Ectodermal cell (in vitro differentiated cells): Measurements from ENCODE around the gene DGKD.

Experiments used
- H3K27ac ChIP-seq: 2 replicates; pipeline ENCODE4 v1.7.0; 2013; ENCODE audit warnings: mild to moderate bottlenecking, low read depth, low read length; ENCODE audit not compliant: insufficient read depth, poor library complexity, severe bottlenecking
- H3K27me3 ChIP-seq: 2 replicates; pipeline ENCODE4 v1.7.0; 2013; ENCODE audit warnings: mild to moderate bottlenecking, low read length; ENCODE audit not compliant: insufficient read depth, control insufficient read depth, poor library complexity, severe bottlenecking
- H3K36me3 ChIP-seq: one replicate; pipeline ENCODE4 v1.7.0; 2013; ENCODE audit warnings: low read length; ENCODE audit not compliant: control insufficient read depth, insufficient read depth
- H3K4me1 ChIP-seq: one replicate; pipeline ENCODE4 v1.7.0; 2013; ENCODE audit warnings: low read length; ENCODE audit not compliant: control insufficient read depth, insufficient read depth
- H3K4me3 ChIP-seq: 2 replicates; pipeline ENCODE4 v1.7.0; 2013; ENCODE audit warnings: low read depth, low read length, control low read depth; ENCODE audit not compliant: insufficient read depth
- H3K9me3 ChIP-seq: 2 replicates; pipeline ENCODE4 v1.7.0; 2013; ENCODE audit warnings: mild to moderate bottlenecking, low read length, moderate library complexity; ENCODE audit not compliant: control insufficient read depth
- WGBS, 2 experiments: methylation state at CpG; one replicate each; pipeline ENCODE4 v1.1.7; 2013; ENCODE audit warnings: missing lambda C conversion rate in 2 of 2; 5-methylcytosine and 5-hydroxymethylcytosine counted together

Gene DGKD

DNA sequence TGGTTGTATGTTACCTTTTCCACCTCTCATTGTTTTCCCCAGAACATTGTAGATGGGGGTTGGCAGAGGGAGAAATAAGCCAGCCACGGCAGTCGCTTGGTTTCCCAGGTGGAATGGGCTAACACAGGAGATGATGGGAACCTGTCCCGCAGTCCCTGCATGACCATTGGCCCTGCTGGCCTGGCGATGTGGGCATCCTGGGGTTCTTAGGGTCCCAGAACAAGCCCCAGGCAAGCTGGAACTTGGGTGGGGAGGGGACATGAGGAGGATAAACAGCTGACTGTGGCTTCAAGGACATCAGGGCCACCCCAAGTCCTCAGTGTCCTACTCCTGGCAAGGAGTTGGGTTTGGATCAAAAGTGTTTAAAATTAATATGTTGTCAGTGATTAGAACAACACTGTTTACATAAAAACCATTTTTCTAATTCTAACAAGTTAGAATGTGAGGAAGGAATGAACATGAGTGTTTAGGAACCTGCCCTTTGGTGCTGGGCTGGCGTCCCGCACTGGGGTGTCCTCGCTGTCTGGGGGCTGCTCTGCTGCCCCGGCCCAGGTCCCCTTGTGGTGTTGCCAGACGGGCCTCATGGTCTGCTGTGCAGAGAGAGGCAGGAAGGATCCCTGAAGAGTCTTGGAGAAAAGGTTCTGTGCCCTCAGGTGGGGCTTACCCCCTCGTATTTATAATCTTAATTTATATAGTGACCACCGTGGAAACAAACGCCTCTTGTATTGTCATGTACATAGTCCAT lies 117.2 kb downstream of the DGKD start:
- Histone ChIP-seq H3K27ac (no peak overlapping the region), H3K27me3 (no peaks in the 10 kb centered on the region), H3K9me3 (no peaks in the 10 kb centered on the region), H3K36me3 (no peaks in the 10 kb centered on the region), H3K4me3 (no peak overlapping the region), H3K4me1 (no peaks in the 10 kb centered on the region)
- 94 to 96% methylated on average over 12 of the region's 12 CpGs for WGBS, 2 experiments

DNA sequence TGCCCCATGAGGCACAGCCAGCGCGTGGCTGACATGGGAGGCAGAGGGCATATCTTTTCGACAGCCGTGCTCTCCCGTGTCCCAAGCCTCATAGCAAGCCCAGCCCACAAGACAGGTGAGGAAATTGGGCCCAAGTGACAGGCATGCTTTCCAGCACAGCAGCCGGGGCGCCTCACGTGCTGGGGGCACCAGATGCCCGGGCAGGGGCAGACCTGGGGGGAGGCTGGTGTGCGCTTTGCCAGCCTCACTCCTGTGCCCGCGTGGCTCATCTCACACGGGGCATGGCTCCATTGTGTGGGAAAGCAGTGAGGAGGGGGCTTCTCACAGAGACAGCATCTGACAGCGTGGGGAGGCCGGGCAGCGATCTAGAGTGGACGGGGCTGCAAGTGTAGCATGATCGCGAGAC lies 119.1 kb downstream of the DGKD start:
- Histone ChIP-seq H3K9me3 (no peaks in the 10 kb centered on the region), H3K36me3 (no peaks in the 10 kb centered on the region), H3K4me3 (no peak overlapping the region), H3K27me3 (no peaks in the 10 kb centered on the region), H3K27ac (no peak overlapping the region), H3K4me1 (no peaks in the 10 kb centered on the region)
- WGBS, 2 experiments, result 96% methylated on average over 19 of the region's 19 CpGs

DNA sequence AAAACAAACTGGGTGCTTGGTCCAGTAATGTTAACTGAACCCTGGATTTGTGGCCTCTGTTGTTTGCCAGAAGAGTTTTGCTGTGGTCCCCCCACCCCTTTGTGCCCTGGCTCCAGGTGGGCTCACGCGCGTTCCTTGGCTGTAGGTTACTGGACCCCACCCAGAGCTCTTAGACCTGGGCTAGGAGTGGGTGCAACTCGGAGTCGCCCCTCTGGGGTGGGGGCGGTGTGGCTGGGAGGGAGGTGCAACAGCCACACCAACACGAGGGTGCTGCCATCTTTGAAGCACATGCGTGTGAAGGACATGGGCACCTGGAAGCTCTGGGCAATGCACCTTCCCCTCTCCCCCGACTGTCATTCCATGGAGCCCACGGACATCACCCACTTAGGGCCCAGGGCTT lies 119.6 kb downstream of the DGKD start:
- Histone ChIP-seq H3K27ac (no peak overlapping the region), H3K4me3 (no peak overlapping the region), H3K27me3 (no peaks in the 10 kb centered on the region), H3K36me3 (no peaks in the 10 kb centered on the region), H3K4me1 (no peaks in the 10 kb centered on the region), H3K9me3 (no peaks in the 10 kb centered on the region)
- 96 to 97% methylated on average over 10 of the region's 10 CpGs for WGBS, 2 experiments

DNA sequence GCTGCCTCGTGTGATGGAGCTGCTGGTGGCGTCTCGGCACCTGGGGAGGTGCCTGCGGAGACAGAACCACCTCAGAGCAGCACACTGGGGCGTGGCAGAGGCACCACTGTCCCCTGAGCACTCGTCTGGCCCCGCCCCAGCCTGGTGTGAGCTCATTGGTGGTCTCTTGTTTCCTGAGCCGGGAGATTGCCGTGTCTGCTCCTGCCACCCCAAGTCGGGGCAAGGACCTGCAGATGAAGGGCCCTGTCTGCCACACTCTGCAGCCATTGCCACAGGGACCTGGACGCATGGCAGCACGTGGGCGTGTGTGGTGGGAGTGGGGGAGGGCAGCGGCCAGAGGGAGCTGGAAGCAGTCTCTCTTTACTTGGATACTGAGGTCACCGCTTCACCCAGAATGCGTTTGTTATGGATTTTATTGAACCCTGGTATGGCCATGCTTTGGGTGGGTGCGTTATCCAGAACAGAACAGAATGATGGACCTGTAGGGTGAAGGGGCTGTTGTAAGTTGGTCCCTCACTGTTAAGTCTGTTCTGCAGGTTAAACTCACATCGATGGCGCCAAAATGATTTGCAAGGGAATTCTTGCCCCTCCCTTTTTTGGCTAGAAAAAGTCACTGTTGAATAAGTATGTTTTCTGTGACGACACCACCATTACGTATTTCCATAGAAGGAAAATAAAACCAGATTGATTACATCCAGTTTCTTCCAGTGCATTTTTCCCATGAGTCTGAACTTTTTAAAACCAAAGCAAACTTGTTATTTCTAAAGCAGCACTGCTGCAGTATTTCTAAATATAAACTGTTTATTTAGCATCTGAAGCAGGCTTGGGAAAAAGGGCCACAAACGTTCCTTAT lies 120.2 kb downstream of the DGKD start:
- H3K36me3 ChIP-seq, result no peaks in the 10 kb centered on the region
- no peaks in the 10 kb centered on the region for H3K27me3 ChIP-seq
- no peaks in the 10 kb centered on the region for H3K4me1 ChIP-seq
- H3K4me3 ChIP-seq, result no peak overlapping the region
- H3K27ac ChIP-seq, result no peak overlapping the region
- WGBS, 2 experiments, result 83 to 85% methylated on average over 21 to 22 of the region's 22 CpGs
- no peaks in the 10 kb centered on the region for H3K9me3 ChIP-seq

DNA sequence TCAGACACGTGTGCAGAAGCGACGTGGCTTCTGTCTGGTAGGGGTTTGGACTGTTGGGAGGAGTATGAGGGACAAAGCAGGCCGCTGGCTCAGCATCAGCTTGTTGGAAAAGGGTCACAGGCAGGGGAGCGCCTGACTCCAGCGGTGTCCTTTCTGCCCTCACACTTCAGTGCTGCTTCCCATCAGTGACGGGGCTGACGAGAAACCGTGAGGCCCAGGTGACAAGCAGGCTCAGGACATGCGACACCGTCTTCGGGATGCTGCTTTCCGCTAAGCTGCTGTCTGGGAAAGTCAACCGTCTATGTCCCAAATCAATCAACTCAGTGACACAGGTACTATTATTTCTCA lies 121.7 kb downstream of the DGKD start:
- H3K4me3 ChIP-seq, result no peak overlapping the region
- H3K4me1 ChIP-seq, result no peaks in the 10 kb centered on the region
- H3K27ac ChIP-seq, result no peak overlapping the region
- no peaks in the 10 kb centered on the region for H3K9me3 ChIP-seq
- H3K27me3 ChIP-seq, result no peaks in the 10 kb centered on the region
- H3K36me3 ChIP-seq, result no peaks in the 10 kb centered on the region
- whole genome bisulfite sequencing, 2 experiments, result 93 to 94% methylated on average over 14 of the region's 14 CpGs

DNA sequence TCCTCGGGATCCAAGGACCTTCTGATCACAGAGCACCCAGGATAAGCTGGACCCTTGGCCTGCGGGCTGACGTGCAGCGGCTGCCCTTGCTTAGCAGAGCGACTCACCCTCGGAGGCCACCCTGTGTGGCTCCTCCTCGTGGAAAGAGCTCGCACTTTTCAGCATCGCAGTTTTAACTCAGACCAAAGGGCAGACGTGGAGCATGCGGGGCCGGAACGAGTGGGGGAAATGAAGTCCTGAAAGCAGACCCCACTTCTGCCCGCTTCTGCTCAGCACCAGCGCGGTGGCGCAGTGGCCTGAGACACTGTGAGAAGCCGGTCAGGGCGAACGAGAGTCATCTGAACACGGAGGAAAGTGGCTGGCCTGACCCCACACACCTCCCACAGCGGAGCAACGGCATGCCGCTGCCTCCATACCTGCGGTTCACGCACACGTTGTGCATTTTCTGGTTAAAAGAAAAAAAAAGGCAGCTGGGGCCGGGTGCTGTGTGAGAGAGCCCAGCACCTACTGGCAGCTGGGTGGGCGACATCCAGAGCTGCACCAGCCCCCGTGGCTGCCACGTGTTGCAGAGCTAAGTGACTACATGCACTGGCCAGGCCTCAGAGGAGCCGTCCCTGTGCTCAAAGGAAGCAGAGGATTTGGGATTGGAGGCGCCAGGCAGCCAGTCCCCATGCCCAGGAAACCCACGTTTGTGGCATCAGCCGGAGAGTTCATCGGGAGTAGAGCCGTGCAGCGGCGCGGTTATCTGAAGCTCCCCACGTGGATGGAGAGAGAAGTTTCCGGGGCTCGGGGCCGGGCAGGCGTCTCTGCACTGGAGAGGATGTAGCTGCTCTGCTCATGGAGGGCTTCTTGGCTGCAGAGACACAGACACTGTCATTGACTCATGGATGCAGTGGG lies 122.6 kb downstream of the DGKD start:
- Histone ChIP-seq H3K4me1 (no peaks in the 10 kb centered on the region), H3K27me3 (no peaks in the 10 kb centered on the region), H3K9me3 (no peaks in the 10 kb centered on the region), H3K36me3 (no peaks in the 10 kb centered on the region), H3K4me3 (no peak overlapping the region), H3K27ac (no peak overlapping the region)
- 94 to 96% methylated on average over 45 of the region's 45 CpGs for WGBS, 2 experiments

DNA sequence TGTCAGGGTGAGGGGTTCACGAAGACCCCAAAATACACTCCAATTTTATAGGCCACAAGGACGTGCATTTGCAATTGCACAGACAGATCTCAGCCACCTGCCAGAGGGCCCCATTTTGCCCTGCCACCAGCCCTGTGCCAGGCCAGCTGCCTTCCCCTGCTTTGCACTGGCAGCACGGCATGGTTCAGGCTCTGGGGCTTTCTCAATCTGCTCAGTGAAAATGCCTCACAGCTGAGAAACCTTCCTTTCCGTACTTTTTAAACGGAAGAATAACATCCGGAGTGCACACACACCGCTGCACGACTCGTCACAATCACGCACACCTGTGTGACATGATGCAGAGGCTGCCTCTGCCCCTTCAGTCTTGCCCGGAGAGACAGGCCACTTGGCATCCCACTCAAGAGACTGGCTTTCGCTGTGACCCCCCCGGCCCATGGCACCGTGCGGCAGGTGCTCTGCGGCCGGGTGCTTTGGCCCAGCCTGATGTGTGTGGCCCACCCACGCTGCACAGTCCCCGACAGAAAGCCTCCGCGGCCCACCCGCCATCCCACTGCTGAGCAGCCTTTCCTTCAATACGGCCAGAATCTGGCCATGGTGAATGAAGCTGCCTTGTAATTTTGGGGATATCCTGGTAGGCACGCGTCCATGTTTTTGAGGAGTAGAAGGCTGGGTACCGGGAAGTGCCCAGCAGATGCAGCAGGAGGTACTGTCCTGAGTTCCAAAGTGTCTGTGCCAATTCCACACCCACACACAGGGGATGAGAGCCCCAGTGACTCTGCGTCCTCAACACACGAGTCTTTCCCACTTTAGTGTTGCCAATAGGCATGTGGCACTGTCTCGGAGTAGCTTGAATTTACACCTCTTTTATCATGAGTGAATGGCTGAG lies 123.5 kb downstream of the DGKD start:
- Histone ChIP-seq H3K9me3 (no peaks in the 10 kb centered on the region), H3K4me1 (no peaks in the 10 kb centered on the region), H3K27me3 (no peaks in the 10 kb centered on the region), H3K36me3 (peaks cover 6% of the 10 kb centered on the region), H3K4me3 (no peak overlapping the region), H3K27ac (no peak overlapping the region)
- 94 to 95% methylated on average over 29 of the region's 29 CpGs for WGBS, 2 experiments

DNA sequence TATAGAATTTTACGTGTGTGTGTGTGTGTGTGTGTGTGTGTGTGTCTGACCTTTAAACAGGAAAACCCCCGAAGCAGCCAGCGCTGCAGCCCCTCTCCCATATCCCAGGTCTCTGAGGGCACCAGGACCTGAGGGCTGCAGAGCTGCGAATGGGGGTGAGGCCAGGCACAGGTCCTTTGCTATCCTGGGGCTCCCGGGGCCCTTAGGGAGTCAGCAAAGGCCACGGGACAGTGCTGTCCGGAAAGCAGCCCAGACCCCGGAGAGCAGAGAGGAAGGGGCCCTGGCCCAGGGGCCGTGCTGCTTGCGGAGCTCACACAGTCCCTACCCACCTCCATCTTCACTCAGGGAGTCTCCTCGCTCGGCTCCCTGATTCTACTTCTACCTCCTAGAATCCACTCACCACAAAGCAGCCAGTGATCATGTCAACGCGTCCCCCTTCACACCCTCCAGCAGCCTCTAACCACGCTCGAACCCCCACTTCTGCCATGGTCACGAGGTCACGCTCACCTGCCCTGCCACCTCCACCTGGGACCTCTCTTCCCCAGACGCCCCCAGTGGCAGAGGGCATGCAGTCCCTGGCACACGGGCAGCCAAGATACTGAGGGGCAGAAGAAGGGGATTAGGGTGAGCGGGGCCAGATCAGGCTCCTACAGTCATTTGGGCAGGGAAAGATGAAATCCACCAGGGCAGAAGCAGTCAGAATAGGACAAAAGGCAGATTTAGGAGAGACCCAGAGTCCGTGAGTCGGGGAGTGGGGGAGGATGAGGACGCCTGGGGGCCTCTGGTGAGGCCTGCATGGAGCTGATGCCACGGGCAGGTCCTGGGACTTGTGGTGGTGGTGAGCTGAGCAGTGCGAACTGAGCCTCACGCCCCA lies 125.6 kb downstream of the DGKD start:
- no peak overlapping the region for H3K4me3 ChIP-seq
- no peak overlapping the region for H3K27ac ChIP-seq
- H3K4me1 ChIP-seq, result no peaks in the 10 kb centered on the region
- WGBS, 2 experiments, result 89 to 90% methylated on average over 27 of the region's 27 CpGs
- peaks cover 2% of the 10 kb centered on the region for H3K9me3 ChIP-seq
- H3K36me3 ChIP-seq, result peaks cover 18% of the 10 kb centered on the region
- no peaks in the 10 kb centered on the region for H3K27me3 ChIP-seq
